Endothelial cell of umbilical vein (primary cell): Measurements from ENCODE around the gene MAPK13. TPM values are rescaled to one million over a fixed set of nuclear protein-coding genes. Genes with fewer than 3 reads are reported as not detected.

Experiments
- BruUV-seq: library from RNA; stranded (reverse); fragments of 400-500 nt; replicated peaks from 2 replicates; lab custom pipeline; 2021; lab: Mats Ljungman, UMichigan
- CTCF ChIA-PET: fragments of 300-600, 350-600 bp; sonication (Branson Sonifier 250); formaldehyde crosslinking; loops from one replicate; lab custom pipeline; 2021; ENCODE audit warnings: antibody characterized with exemption, inconsistent platforms; lab: Charles Lee
- POLR2A ChIA-PET: fragments of 300-600, 350-600 bp; sonication (Branson Sonifier 250); formaldehyde crosslinking; loops from one replicate; lab custom pipeline; 2021; ENCODE audit warnings: antibody characterized with exemption, inconsistent platforms; lab: Charles Lee
- DNase-seq: peaks from one replicate; pipeline ENCODE4 v3.0.0-alpha.2; 2011; ENCODE audit warnings: low read depth, low spot score
- FAIRE-seq: peaks from 2 replicates; lab custom pipeline; 2011; peaks lifted over from hg19 to GRCh38; lab: Jason Lieb, UNC
- H2AFZ ChIP-seq: 2 replicates; pipeline ENCODE4 v1.6.0; 2012; ENCODE audit warnings: low read depth, low read length, control low read depth, inconsistent platforms
- H3K27ac ChIP-seq: 2 replicates; pipeline ENCODE4 v1.5.1; 2011; ENCODE audit warnings: low read depth, mild to moderate bottlenecking, control low read depth, low read length, moderate library complexity; ENCODE audit not compliant: insufficient read depth
- H3K27me3 ChIP-seq, 2 experiments: 2 replicates each; pipeline versions ENCODE4 v1.6.0 to v1.6.1; 2011; ENCODE audit warnings: low read length in 2 of 2, mixed read lengths in 1 of 2; ENCODE audit not compliant: control insufficient read depth in 2 of 2, insufficient read depth in 2 of 2
- H3K36me3 ChIP-seq, 2 experiments: 2 replicates in 1 of 2; 3 replicates in 1 of 2; pipeline ENCODE4 v1.5.1; 2011; ENCODE audit warnings: low read length in 2 of 2, mild to moderate bottlenecking in 1 of 2, moderate library complexity in 1 of 2; ENCODE audit not compliant: control insufficient read depth in 2 of 2, insufficient read depth in 2 of 2; ENCODE audit errors: extremely low read depth in 1 of 2
- H3K4me1 ChIP-seq: 3 replicates; pipeline ENCODE4 v1.5.1; 2011; ENCODE audit warnings: mild to moderate bottlenecking, low read length; ENCODE audit not compliant: control insufficient read depth, insufficient read depth; ENCODE audit errors: extremely low read depth
- H3K4me2 ChIP-seq: 2 replicates; pipeline ENCODE4 v1.6.1; 2011; ENCODE audit warnings: low read length, control low read depth, mixed read lengths; ENCODE audit not compliant: insufficient read depth
- H3K4me3 ChIP-seq, 3 experiments: fragments of 200-600 bp in 1 of 3; sonication (generic), shearing (Covaris generic) in 1 of 3; replicated peaks in 1 of 3; 2 replicates each; pipeline ENCODE4 v1.5.1; 2011 to 2016; ENCODE audit warnings: control low read depth in 3 of 3, low read length in 3 of 3, mild to moderate bottlenecking in 2 of 3, inconsistent platforms in 1 of 3, low read depth in 1 of 3, moderate library complexity in 1 of 3; ENCODE audit not compliant: insufficient read depth in 1 of 3
- H3K79me2 ChIP-seq: 2 replicates; pipeline ENCODE4 v1.6.0; 2012; ENCODE audit warnings: low read length, inconsistent platforms; ENCODE audit not compliant: control insufficient read depth, insufficient read depth
- H3K9ac ChIP-seq: replicated peaks from 2 replicates; pipeline ENCODE3; 2011; ENCODE audit warnings: low read length, control low read depth; ENCODE audit not compliant: insufficient read depth; ENCODE audit errors: extremely low read depth
- H3K9me1 ChIP-seq: replicated peaks from 3 replicates; pipeline ENCODE4 v1.6.0; 2011; ENCODE audit warnings: mild to moderate bottlenecking, low read length; ENCODE audit not compliant: control insufficient read depth, insufficient read depth; ENCODE audit errors: extremely low read depth
- H3K9me3 ChIP-seq: replicated peaks from 2 replicates; pipeline ENCODE4 v1.5.1; 2012; ENCODE audit warnings: low read length, inconsistent platforms; ENCODE audit not compliant: control insufficient read depth, insufficient read depth
- H4K20me1 ChIP-seq: replicated peaks from 2 replicates; pipeline ENCODE3; 2011; ENCODE audit warnings: mild to moderate bottlenecking, low read length; ENCODE audit not compliant: control insufficient read depth, insufficient read depth; ENCODE audit errors: extremely low read depth
- EZH2 ChIP-seq: IDR thresholded peaks from 2 replicates; pipeline ENCODE4 v1.6.1; 2012; ENCODE audit warnings: borderline replicate concordance, low read depth, mild to moderate bottlenecking, moderate library complexity, low read length, inconsistent platforms; ENCODE audit not compliant: severe bottlenecking
- FOS ChIP-seq: IDR thresholded peaks from 2 replicates; pipeline ENCODE4 v1.6.1; 2011; ENCODE audit warnings: mild to moderate bottlenecking, low read length, moderate library complexity, borderline replicate concordance; ENCODE audit not compliant: insufficient read depth
- GATA2 ChIP-seq: IDR thresholded peaks from 2 replicates; pipeline ENCODE4 v1.7.0; 2011; ENCODE audit warnings: low read depth, mild to moderate bottlenecking, moderate library complexity, mixed read lengths, low read length; ENCODE audit not compliant: insufficient read length, insufficient read depth
- JUN ChIP-seq: IDR thresholded peaks from 2 replicates; pipeline ENCODE4 v1.6.1; 2011; ENCODE audit warnings: borderline replicate concordance, low read depth; ENCODE audit not compliant: insufficient read length, insufficient read depth
- MAX ChIP-seq: IDR thresholded peaks from 2 replicates; pipeline ENCODE4 v1.6.1; 2011; ENCODE audit not compliant: insufficient read depth, insufficient read length
- MYC ChIP-seq: IDR thresholded peaks from one replicate; pipeline ENCODE4 v1.6.1; 2011; ENCODE audit warnings: mild to moderate bottlenecking, low read depth, low read length
- POLR2A ChIP-seq: IDR thresholded peaks from 2 replicates; pipeline ENCODE4 v1.6.1; 2012; ENCODE audit warnings: low read depth, mild to moderate bottlenecking, control low read depth, low read length
- POLR2AphosphoS5 ChIP-seq: IDR thresholded peaks from 2 replicates; pipeline ENCODE4 v1.6.1; 2012; ENCODE audit warnings: low read depth, mild to moderate bottlenecking, control low read depth, low read length, moderate library complexity; ENCODE audit not compliant: insufficient read depth
- dilution Hi-C: fragments of 300-500 bp; cut with MboI; formaldehyde crosslinking; loops from one replicate; pipeline ENCODE4 v1.15.0; 2019; ENCODE audit warnings: low sequenced_read_pairs; ENCODE audit not compliant: extremely low pct_ligation_motif_present
- intact Hi-C: fragments of 100-400 bp; cut with micrococcal nuclease; formaldehyde crosslinking; loops from one replicate; pipeline ENCODE4 v1.10.0; 2022
- polyA plus RNA-seq, 4 experiments: library from polyadenylated mRNA; depleted of rRNA in 3 of 4; stranded (reverse) in 3 of 4; unstranded in 1 of 4; fragments of >200 nt; gene quantifications; 2 replicates each; pipeline versions ENCODE4 v1.2.1 to v1.2.3, GENCODE V29; 2011 to 2012; ENCODE audit warnings: missing spikeins in 1 of 4
- total RNA-seq: library from RNA; stranded (reverse); gene quantifications from 2 replicates; pipeline ENCODE4 v1.2.3, GENCODE V29; 2021
- TF ChIP-seq, protein P1 (sequence below), 2 donors: IDR thresholded peaks; 1 replicate in 1 of 2; 2 replicates in 1 of 2; pipeline ENCODE4 v1.5.1; 2011; ENCODE audit warnings: low read length in 2 of 2, mild to moderate bottlenecking in 2 of 2, moderate library complexity in 2 of 2, control low read depth in 1 of 2, inconsistent platforms in 1 of 2, low read depth in 1 of 2; ENCODE audit not compliant: insufficient read depth in 1 of 2; ENCODE audit errors: extremely low read depth in 1 of 2

Gene MAPK13
- total and polyA plus RNA-seq, 2 donors (not counting 3 experiments of a cell fraction or from before 2014, with no cell fraction given): 9.0 to 11.6 TPM

DNA sequence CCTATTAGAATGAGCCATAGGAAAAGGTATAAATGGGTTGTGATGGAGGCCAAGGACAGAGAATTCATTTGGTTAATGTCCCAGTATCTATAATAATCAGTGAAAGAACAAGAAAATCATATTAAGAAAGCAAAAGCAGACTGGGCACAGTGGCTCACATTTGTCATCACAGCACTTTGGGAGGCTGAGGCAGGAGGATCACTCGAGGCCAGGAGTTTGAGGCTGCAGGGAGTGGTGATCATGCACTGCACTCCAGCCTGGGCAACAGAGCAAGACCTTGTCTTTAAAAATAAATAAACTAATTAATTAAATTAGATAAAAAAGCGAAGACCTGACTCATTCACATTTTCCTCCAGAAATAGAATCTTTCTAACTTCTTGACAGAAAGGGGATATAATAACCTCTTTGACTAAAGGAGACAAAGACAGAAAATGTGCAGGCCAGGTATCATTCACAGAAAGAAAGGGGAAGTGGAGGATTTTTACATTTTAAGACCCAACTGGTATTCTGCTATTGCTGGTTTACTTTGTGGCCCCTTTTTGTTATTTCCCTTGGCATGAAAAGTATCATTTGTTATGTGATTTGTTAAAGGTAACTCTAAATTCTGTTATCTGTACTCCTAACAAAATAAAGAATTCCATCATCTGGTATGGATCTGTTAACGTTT, 31.9 kb upstream of the MAPK13 start:
- FAIRE-seq: no peak
- Histone ChIP-seq H3K36me3 (peaks cover 9 to 14% of the 10 kb centered on the region in 2 experiments), H4K20me1 (no peaks in the 10 kb centered on the region), H3K27ac (no peak overlapping the region), H3K9ac (no peak overlapping the region), H3K4me3 (no peak overlapping the region), H2AFZ (no peak overlapping the region), H3K4me1 (peaks cover 13% of the 10 kb centered on the region), H3K79me2 (no peaks in the 10 kb centered on the region), H3K9me1 (no peaks in the 10 kb centered on the region), H3K9me3 (no peaks in the 10 kb centered on the region), H3K4me2 (no peak overlapping the region), H3K27me3 (no peaks in the 10 kb centered on the region)
- no peak for TF ChIP-seq POLR2AphosphoS5
- no peak for TF ChIP-seq JUN
- TF ChIP-seq EZH2: no peak
- no peak for TF ChIP-seq MAX
- TF ChIP-seq POLR2A: no peak
- no peak for TF ChIP-seq GATA2
- TF ChIP-seq MYC: no peak
- TF ChIP-seq FOS: no peak
- TF ChIP-seq, protein P1, sequence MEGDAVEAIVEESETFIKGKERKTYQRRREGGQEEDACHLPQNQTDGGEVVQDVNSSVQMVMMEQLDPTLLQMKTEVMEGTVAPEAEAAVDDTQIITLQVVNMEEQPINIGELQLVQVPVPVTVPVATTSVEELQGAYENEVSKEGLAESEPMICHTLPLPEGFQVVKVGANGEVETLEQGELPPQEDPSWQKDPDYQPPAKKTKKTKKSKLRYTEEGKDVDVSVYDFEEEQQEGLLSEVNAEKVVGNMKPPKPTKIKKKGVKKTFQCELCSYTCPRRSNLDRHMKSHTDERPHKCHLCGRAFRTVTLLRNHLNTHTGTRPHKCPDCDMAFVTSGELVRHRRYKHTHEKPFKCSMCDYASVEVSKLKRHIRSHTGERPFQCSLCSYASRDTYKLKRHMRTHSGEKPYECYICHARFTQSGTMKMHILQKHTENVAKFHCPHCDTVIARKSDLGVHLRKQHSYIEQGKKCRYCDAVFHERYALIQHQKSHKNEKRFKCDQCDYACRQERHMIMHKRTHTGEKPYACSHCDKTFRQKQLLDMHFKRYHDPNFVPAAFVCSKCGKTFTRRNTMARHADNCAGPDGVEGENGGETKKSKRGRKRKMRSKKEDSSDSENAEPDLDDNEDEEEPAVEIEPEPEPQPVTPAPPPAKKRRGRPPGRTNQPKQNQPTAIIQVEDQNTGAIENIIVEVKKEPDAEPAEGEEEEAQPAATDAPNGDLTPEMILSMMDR (IDR thresholded peaks at IDR 0.05; ENCODE audit: extremely low read depth in 1 of 2, insufficient read depth in 1 of 2, low read depth in 1 of 2, low read length in 2 of 2): no peak
- dilution Hi-C loops: no loop called here
- ChIA-PET POLR2A (no interaction called here), CTCF (interaction anchor here (0.6 to 8.5 kb wide), 2 partner anchors 71 to 110 kb away, joined by 3 to 155 read pairs; partner anchors contain the start of gene MAPK14)
- no peak for DNase-seq
- no TSS peak for BruUV-seq
- intact Hi-C loops: loop anchor here (10.0 kb wide), 2 partner anchors 224 to 514 kb away; no protein-coding TSS in a partner anchor
